UCSD-AML1 (cell line): ENCODE measurements around the gene SLC22A13.
"Not testable (repeated sequence)": the region's sequence is repeated elsewhere in the genome, so short reads cannot be mapped to it uniquely, and the experiment has no call there.

Experiments used
- DNase-seq: peaks from one replicate; lab custom pipeline; 2025; ENCODE audit not compliant: unreplicated experiment; lab: John Stamatoyannopoulos, UW

SLC22A13 gene

GRCh38 chr3:38297537-38297936 lies 31.9 kb downstream of the SLC22A13 start:
- no peak for DNase-seq

- DNase-seq, result no peak
These were observed 32.5 kb downstream of the SLC22A13 start for GRCh38 chr3:38297947-38298711.

- no peak for DNase-seq
These were observed 41.3 kb downstream of the SLC22A13 start for GRCh38 chr3:38306941-38307340.

- DNase-seq, result no peak
These were observed 42.0 kb downstream of the SLC22A13 start for GRCh38 chr3:38307599-38307998.

- DNase-seq, result no peak
These were observed 42.8 kb downstream of the SLC22A13 start for GRCh38 chr3:38308456-38308855.

- DNase-seq, result no peak
These were observed 45.9 kb downstream of the SLC22A13 start for GRCh38 chr3:38311476-38311875.

- DNase-seq, result no peak
These were observed 46.3 kb downstream of the SLC22A13 start for GRCh38 chr3:38311941-38312340.

GRCh38 chr3:38312356-38312755 lies 46.7 kb downstream of the SLC22A13 start:
- DNase-seq, result no peak

- DNase-seq, result no peak
These were observed 47.7 kb downstream of the SLC22A13 start for GRCh38 chr3:38313263-38313662.

GRCh38 chr3:38313695-38314094 lies 48.1 kb downstream of the SLC22A13 start:
- DNase-seq, result no peak

GRCh38 chr3:38314112-38314763 lies 48.6 kb downstream of the SLC22A13 start:
- no peak for DNase-seq

- DNase-seq, result no peak
These were observed 49.3 kb downstream of the SLC22A13 start for GRCh38 chr3:38314764-38315487.

- DNase-seq, result no peak
These were observed 50.0 kb downstream of the SLC22A13 start for GRCh38 chr3:38315488-38316230.

- no peak for DNase-seq
These were observed 51.0 kb downstream of the SLC22A13 start for GRCh38 chr3:38316356-38317191.

- no peak for DNase-seq
These were observed 51.7 kb downstream of the SLC22A13 start for GRCh38 chr3:38317192-38317759.

GRCh38 chr3:38318766-38319671 lies 53.4 kb downstream of the SLC22A13 start:
- no peak for DNase-seq

GRCh38 chr3:38320638-38321037 lies 55.0 kb downstream of the SLC22A13 start:
- DNase-seq, result not testable (repeated sequence)

- no peak for DNase-seq
These were observed 57.4 kb downstream of the SLC22A13 start for GRCh38 chr3:38323060-38323459.

GRCh38 chr3:38325256-38325655 lies 59.6 kb downstream of the SLC22A13 start:
- no peak for DNase-seq
